Neural progenitor cell (in vitro differentiated cells): Measurements from ENCODE around the gene CFAP97D2. TPM values are rescaled to one million over a fixed set of nuclear protein-coding genes. Genes with fewer than 3 reads are reported as not detected.
"Not testable (repeated sequence)": the region's sequence is repeated elsewhere in the genome, so short reads cannot be mapped to it uniquely, and the experiment has no call there.

Experiments used
- DNase-seq: peaks from one replicate; pipeline ENCODE4 v3.0.0-alpha.2; 2016; ENCODE audit warnings: low spot score
- H2AFZ ChIP-seq: fragments of 200-600 bp; sonication (generic); replicated peaks from 2 replicates; pipeline ENCODE4 v1.6.1; 2016; ENCODE audit warnings: antibody characterized with exemption
- H3F3A ChIP-seq: fragments of 200-600 bp; sonication (generic); 2 replicates; pipeline ENCODE4 v1.6.1; 2016; ENCODE audit warnings: antibody characterized with exemption, low read depth
- H3K27ac ChIP-seq: fragments of 200-600 bp; sonication (generic); 2 replicates; pipeline ENCODE4 v1.5.1; 2016; ENCODE audit warnings: mild to moderate bottlenecking
- H3K27me3 ChIP-seq: fragments of 200-600 bp; sonication (generic); 2 replicates; pipeline ENCODE4 v1.6.1; 2016; ENCODE audit warnings: mild to moderate bottlenecking, moderate library complexity
- H3K36me3 ChIP-seq: fragments of 200-600 bp; sonication (generic); 2 replicates; pipeline ENCODE4 v1.5.1; 2016
- H3K4me1 ChIP-seq: fragments of 200-600 bp; sonication (generic); 2 replicates; pipeline ENCODE4 v1.6.1; 2016; ENCODE audit warnings: mixed run types
- H3K4me2 ChIP-seq: fragments of 200-600 bp; sonication (generic); 2 replicates; pipeline ENCODE4 v1.6.1; 2016
- H3K4me3 ChIP-seq: fragments of 200-600 bp; sonication (generic); 2 replicates; pipeline ENCODE4 v1.5.1; 2016
- H3K79me2 ChIP-seq: fragments of 200-600 bp; sonication (generic); 2 replicates; pipeline ENCODE4 v1.6.1; 2016; ENCODE audit warnings: low read depth
- H3K9ac ChIP-seq: fragments of 200-600 bp; sonication (generic); 2 replicates; pipeline ENCODE4 v1.6.1; 2016
- H3K9me3 ChIP-seq: fragments of 200-600 bp; sonication (generic); 2 replicates; pipeline ENCODE4 v1.5.1; 2016; ENCODE audit warnings: low read depth
- H4K20me1 ChIP-seq: fragments of 200-600 bp; sonication (generic); 2 replicates; pipeline ENCODE4 v1.6.1; 2016; ENCODE audit warnings: low read depth
- H3K27ac Mint-ChIP-seq: 3 replicates; pipeline ENCODE4 v1.8.0; 2021; ENCODE audit warnings: mixed read lengths
- H3K27me3 Mint-ChIP-seq: 2 replicates; pipeline ENCODE4 v1.8.0; 2022; ENCODE audit warnings: low read depth, mild to moderate bottlenecking, inconsistent platforms, moderate library complexity, mixed read lengths; ENCODE audit not compliant: insufficient read depth
- H3K36me3 Mint-ChIP-seq: 3 replicates; pipeline ENCODE4 v1.8.0; 2021; ENCODE audit warnings: mixed read lengths
- H3K4me1 Mint-ChIP-seq: 3 replicates; pipeline ENCODE4 v1.8.0; 2021; ENCODE audit warnings: mixed read lengths
- H3K4me3 Mint-ChIP-seq: 3 replicates; pipeline ENCODE4 v1.8.0; 2021; ENCODE audit warnings: mild to moderate bottlenecking, moderate library complexity, mixed read lengths
- H3K9me3 Mint-ChIP-seq: 3 replicates; pipeline ENCODE4 v1.8.0; 2020; ENCODE audit warnings: mixed read lengths
- CTCF ChIP-seq: fragments of 200-600 bp; sonication (generic); IDR thresholded peaks from 2 replicates; pipeline ENCODE4 v1.5.1; 2017; ENCODE audit warnings: antibody characterized with exemption, mild to moderate bottlenecking
- EZH2 ChIP-seq: fragments of 200-600 bp; sonication (generic); IDR thresholded peaks from 2 replicates; pipeline ENCODE4 v1.6.1; 2017; ENCODE audit warnings: antibody characterized with exemption, mild to moderate bottlenecking, moderate library complexity
- EZH2phosphoT487 ChIP-seq: fragments of 200-600 bp; sonication (generic); IDR thresholded peaks from 2 replicates; pipeline ENCODE4 v1.6.1; 2017; ENCODE audit warnings: antibody characterized with exemption
- total RNA-seq: library from RNA; depleted of rRNA; stranded (reverse); fragments of >200 nt; gene quantifications from 2 replicates; pipeline ENCODE4 v1.2.3, GENCODE V29; 2015; ENCODE audit warnings: low replicate concordance

CFAP97D2 gene
- total RNA-seq, 1 donor from 2014 or later = not detected

GRCh38 chr13:114248011-114248410 is 69.0 kb downstream of the CFAP97D2 start:
- DNase-seq = no peak

GRCh38 chr13:114249077-114249476 is 70.0 kb downstream of the CFAP97D2 start:
- no peaks in the 10 kb centered on the region for H3K4me1 ChIP-seq
- no peaks in the 10 kb centered on the region for H3K27me3 Mint-ChIP-seq
- DNase-seq = no peak
- H3K36me3 ChIP-seq = peaks cover 39% of the 10 kb centered on the region
- no peak overlapping the region for H3K4me3 Mint-ChIP-seq
- no peak overlapping the region for H3K27ac ChIP-seq
- H3K27ac Mint-ChIP-seq = no peak overlapping the region
- no peaks in the 10 kb centered on the region for H3K4me1 Mint-ChIP-seq
- no peak overlapping the region for H2AFZ ChIP-seq
- H3K27me3 ChIP-seq = no peaks in the 10 kb centered on the region
- no peaks in the 10 kb centered on the region for H4K20me1 ChIP-seq
- no peaks in the 10 kb centered on the region for H3K79me2 ChIP-seq
- TF ChIP-seq EZH2phosphoT487 (no peak), EZH2 (no peak), CTCF (no peak)
- no peak overlapping the region for H3K9ac ChIP-seq
- no peaks in the 10 kb centered on the region for H3K9me3 Mint-ChIP-seq
- peaks cover 45% of the 10 kb centered on the region for H3K36me3 Mint-ChIP-seq
- no peak overlapping the region for H3K4me3 ChIP-seq
- H3K4me2 ChIP-seq = no peak overlapping the region
- H3K9me3 ChIP-seq = no peaks in the 10 kb centered on the region
- no peaks in the 10 kb centered on the region for H3F3A ChIP-seq

More at GRCh38 chr13:114248011-114248410, 69.0 kb downstream of the CFAP97D2 start:
- no peaks in the 10 kb centered on the region for H3K27me3 ChIP-seq
- H3K9me3 Mint-ChIP-seq = no peaks in the 10 kb centered on the region
- no peaks in the 10 kb centered on the region for H3F3A ChIP-seq
- TF ChIP-seq CTCF (no peak), EZH2phosphoT487 (no peak), EZH2 (no peak)
- no peak overlapping the region for H3K4me3 ChIP-seq
- H3K4me1 Mint-ChIP-seq = no peaks in the 10 kb centered on the region
- H4K20me1 ChIP-seq = no peaks in the 10 kb centered on the region
- peaks cover 47% of the 10 kb centered on the region for H3K36me3 ChIP-seq
- H3K4me1 ChIP-seq = no peaks in the 10 kb centered on the region
- no peak overlapping the region for H3K9ac ChIP-seq
- no peak overlapping the region for H3K27ac Mint-ChIP-seq
- peaks cover 48% of the 10 kb centered on the region for H3K36me3 Mint-ChIP-seq
- no peaks in the 10 kb centered on the region for H3K27me3 Mint-ChIP-seq
- no peak overlapping the region for H3K4me2 ChIP-seq
- no peaks in the 10 kb centered on the region for H3K9me3 ChIP-seq
- no peak overlapping the region for H3K27ac ChIP-seq
- no peak overlapping the region for H2AFZ ChIP-seq
- no peak overlapping the region for H3K4me3 Mint-ChIP-seq
- no peaks in the 10 kb centered on the region for H3K79me2 ChIP-seq

GRCh38 chr13:114251639-114252440 is 72.8 kb downstream of the CFAP97D2 start:
- peaks cover 40% of the 10 kb centered on the region for H3K36me3 Mint-ChIP-seq
- H3K4me3 ChIP-seq, DNase-seq, H3F3A ChIP-seq, H2AFZ ChIP-seq, H3K27ac ChIP-seq, H3K4me1 Mint-ChIP-seq, H3K4me1 ChIP-seq, H4K20me1 ChIP-seq, H3K4me3 Mint-ChIP-seq, H3K9me3 ChIP-seq, H3K27me3 Mint-ChIP-seq, H3K79me2 ChIP-seq, H3K9me3 Mint-ChIP-seq, H3K9ac ChIP-seq, H3K27me3 ChIP-seq, H3K4me2 ChIP-seq, H3K27ac Mint-ChIP-seq: not testable (repeated sequence)
- peaks cover 26% of the 10 kb centered on the region for H3K36me3 ChIP-seq

- TF ChIP-seq CTCF = no peak
- Histone ChIP-seq H3K4me2 (no peak overlapping the region), H3K36me3 (peaks cover 22% of the 10 kb centered on the region), H3F3A (no peaks in the 10 kb centered on the region), H3K4me1 (no peaks in the 10 kb centered on the region), H3K9me3 (no peaks in the 10 kb centered on the region), H3K27ac (no peak overlapping the region), H3K27me3 (no peaks in the 10 kb centered on the region), H4K20me1 (no peaks in the 10 kb centered on the region), H2AFZ (no peak overlapping the region), H3K4me3 (no peak overlapping the region), H3K9ac (no peak overlapping the region), H3K79me2 (no peaks in the 10 kb centered on the region)
- Mint-ChIP-seq H3K4me1 (no peaks in the 10 kb centered on the region), H3K9me3 (no peaks in the 10 kb centered on the region), H3K36me3 (peaks cover 25% of the 10 kb centered on the region), H3K27ac (no peak overlapping the region), H3K4me3 (no peak overlapping the region), H3K27me3 (peaks cover 2% of the 10 kb centered on the region)
- DNase-seq = no peak
Observed at GRCh38 chr13:114256547-114256946, 77.5 kb downstream of the CFAP97D2 start.
